Upper lobe of right lung (tissue), 1 donor: ENCODE measurements around the gene ACADL. TPM values are rescaled to one million over a fixed set of nuclear protein-coding genes. Genes with fewer than 3 reads are reported as not detected.
"Not testable (repeated sequence)": the region's sequence is repeated elsewhere in the genome, so short reads cannot be mapped to it uniquely, and the experiment has no call there.

Experiments used
- ATAC-seq: fragments of 200-7000 bp; cut with Tn5 transposase; one replicate; pipeline ENCODE4 v1.9.1; 2020; ENCODE audit warnings: mild to moderate bottlenecking, moderate library complexity
- DNase-seq: peaks from one replicate; pipeline ENCODE4 v3.0.0-alpha.2; 2020
- H3K27ac ChIP-seq: fragments of 200-600 bp; one replicate; pipeline ENCODE4 v1.8.0; 2022
- H3K27me3 ChIP-seq: fragments of 200-600 bp; one replicate; pipeline ENCODE4 v1.8.0; 2022; ENCODE audit warnings: mild to moderate bottlenecking
- H3K36me3 ChIP-seq: fragments of 200-600 bp; one replicate; pipeline ENCODE4 v1.8.0; 2022
- H3K4me1 ChIP-seq: fragments of 200-600 bp; one replicate; pipeline ENCODE4 v1.8.0; 2022
- H3K4me3 ChIP-seq: fragments of 200-600 bp; one replicate; pipeline ENCODE4 v1.8.0; 2022; ENCODE audit warnings: mild to moderate bottlenecking
- H3K9me3 ChIP-seq: fragments of 200-600 bp; one replicate; pipeline ENCODE4 v1.8.0; 2022
- intact Hi-C: fragments of 100-400 bp; cut with DNase I; formaldehyde crosslinking; loops from one replicate; pipeline ENCODE4 v1.11.0; 2022
- total RNA-seq: library from RNA; stranded (reverse); fragmentation: NEBNext Ultra II Directional; extraction: Animal tissue kit (Norgen Biotek cat#: 25700); gene quantifications from one replicate; pipeline ENCODE4 v1.2.1, GENCODE V29; 2021
- TF ChIP-seq, protein P1 (sequence below): fragments of 200-600 bp; IDR thresholded peaks from one replicate; pipeline ENCODE4 v1.8.0; 2022; ENCODE audit warnings: antibody characterized with exemption
- donor health status: DM: no; HTN: yes; CAD: no; lungs with severe emphysema.

The ACADL gene
- total RNA-seq, 1 donor from 2014 or later, result 41.6 TPM

DNA sequence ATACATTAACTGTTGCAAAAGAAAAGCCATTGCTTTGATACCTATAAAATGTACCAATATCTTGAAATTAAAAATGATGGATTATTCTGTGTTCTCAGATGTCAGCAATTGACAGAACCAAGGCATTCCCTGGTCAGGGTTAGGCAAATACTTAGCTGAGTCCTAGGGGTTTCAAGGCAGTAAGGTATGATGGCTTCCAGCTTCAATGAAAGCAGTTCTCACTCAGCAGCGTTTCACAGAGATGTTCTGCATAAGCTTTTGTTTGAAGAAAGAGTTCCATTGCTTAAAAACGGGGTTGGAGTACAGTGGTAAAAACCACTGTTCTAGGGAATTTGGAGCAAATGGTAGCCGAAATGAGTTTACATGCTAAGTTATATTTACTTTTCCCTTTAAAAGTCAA lies 37.1 kb downstream of the ACADL start:
- Histone ChIP-seq H3K27me3 (no peaks in the 10 kb centered on the region), H3K27ac (no peak overlapping the region), H3K36me3 (no peaks in the 10 kb centered on the region), H3K4me3 (no peak overlapping the region), H3K4me1 (no peaks in the 10 kb centered on the region), H3K9me3 (peaks cover 10% of the 10 kb centered on the region)
- TF ChIP-seq, protein P1, sequence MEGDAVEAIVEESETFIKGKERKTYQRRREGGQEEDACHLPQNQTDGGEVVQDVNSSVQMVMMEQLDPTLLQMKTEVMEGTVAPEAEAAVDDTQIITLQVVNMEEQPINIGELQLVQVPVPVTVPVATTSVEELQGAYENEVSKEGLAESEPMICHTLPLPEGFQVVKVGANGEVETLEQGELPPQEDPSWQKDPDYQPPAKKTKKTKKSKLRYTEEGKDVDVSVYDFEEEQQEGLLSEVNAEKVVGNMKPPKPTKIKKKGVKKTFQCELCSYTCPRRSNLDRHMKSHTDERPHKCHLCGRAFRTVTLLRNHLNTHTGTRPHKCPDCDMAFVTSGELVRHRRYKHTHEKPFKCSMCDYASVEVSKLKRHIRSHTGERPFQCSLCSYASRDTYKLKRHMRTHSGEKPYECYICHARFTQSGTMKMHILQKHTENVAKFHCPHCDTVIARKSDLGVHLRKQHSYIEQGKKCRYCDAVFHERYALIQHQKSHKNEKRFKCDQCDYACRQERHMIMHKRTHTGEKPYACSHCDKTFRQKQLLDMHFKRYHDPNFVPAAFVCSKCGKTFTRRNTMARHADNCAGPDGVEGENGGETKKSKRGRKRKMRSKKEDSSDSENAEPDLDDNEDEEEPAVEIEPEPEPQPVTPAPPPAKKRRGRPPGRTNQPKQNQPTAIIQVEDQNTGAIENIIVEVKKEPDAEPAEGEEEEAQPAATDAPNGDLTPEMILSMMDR, result no peak
- ATAC-seq (no peak), DNase-seq (no peak)
- intact Hi-C loops, result no loop called here

DNA sequence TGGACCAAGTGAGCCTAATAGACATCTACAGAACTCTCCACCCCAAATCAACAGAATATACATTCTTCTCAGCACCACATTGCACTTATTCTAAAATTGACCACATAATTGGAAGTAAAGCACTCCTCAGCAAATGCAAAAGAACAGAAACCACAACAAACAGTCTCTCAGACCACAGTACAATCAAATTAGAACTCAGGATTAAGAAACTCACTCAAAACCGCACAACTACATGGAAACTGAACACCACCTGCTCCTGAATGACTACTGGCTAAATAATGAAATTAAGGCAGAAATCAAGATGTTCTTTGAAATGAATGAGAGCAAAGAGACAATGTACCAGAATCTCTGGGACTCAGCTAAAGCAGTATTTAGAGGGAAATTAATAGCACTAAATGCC lies 41.3 kb downstream of the ACADL start:
- H3K36me3 ChIP-seq, H3K27me3 ChIP-seq, H3K27ac ChIP-seq, intact Hi-C loops, H3K4me1 ChIP-seq, ATAC-seq, H3K4me3 ChIP-seq, DNase-seq, H3K9me3 ChIP-seq: not testable (repeated sequence)

DNA sequence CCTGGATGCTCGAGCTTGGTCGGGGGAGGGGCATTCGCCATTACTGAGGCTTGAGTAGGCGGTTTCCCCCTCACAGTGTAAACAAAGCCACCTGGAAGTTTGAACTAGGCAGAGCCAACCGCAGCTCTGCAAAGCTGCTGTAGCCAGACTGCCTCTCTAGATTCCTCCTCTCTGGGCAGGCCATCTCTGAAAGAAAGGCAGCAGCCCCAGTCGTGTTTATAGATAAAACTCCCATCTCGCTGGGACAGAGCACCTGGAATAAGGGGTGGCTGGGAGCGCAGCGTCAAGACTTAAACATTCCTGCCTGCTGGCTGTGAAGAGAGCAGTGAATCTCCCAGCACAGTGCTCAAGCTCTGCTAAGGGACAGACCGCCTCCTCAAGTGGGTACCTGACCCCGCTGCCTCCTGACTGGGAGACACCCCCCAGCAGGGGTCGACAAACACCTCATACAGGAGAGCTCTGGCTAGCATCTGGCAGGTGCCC lies 43.6 kb downstream of the ACADL start:
- H3K36me3 ChIP-seq, H3K9me3 ChIP-seq, H3K27ac ChIP-seq, H3K4me3 ChIP-seq, H3K4me1 ChIP-seq, ATAC-seq, H3K27me3 ChIP-seq, intact Hi-C loops: not testable (repeated sequence)
- DNase-seq, result peak; percentile 52

DNA sequence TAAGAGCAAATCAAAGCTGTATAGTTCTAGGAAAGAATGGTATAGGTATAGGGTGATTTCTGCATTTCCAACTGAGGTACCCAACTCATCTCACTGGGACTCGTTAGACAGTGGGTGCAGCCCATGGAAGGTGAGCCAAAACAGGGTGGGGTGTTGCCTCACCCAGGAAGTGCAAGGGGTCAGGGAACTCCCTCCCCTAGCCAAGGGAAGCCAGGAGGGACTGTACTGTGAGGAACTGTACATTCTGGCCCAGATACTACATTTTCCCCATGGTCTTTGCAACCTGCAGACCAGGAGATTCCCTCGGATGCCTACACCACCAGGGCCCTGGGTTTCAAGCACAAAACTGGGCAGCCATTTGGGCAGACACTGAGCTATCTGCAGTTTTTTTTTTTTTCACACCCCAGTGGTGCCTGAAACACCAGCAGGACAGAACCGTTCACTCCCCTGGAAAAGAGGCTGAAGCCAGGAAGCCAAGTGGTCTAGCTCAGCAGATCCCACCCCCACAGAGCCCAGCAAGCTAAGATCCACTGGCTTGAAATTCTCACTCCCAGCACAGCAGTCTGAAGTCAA lies 44.1 kb downstream of the ACADL start:
- H3K36me3 ChIP-seq, H3K4me1 ChIP-seq, H3K27me3 ChIP-seq, H3K9me3 ChIP-seq, ATAC-seq, intact Hi-C loops, H3K27ac ChIP-seq, H3K4me3 ChIP-seq: not testable (repeated sequence)
- peak; percentile 40 for DNase-seq

DNA sequence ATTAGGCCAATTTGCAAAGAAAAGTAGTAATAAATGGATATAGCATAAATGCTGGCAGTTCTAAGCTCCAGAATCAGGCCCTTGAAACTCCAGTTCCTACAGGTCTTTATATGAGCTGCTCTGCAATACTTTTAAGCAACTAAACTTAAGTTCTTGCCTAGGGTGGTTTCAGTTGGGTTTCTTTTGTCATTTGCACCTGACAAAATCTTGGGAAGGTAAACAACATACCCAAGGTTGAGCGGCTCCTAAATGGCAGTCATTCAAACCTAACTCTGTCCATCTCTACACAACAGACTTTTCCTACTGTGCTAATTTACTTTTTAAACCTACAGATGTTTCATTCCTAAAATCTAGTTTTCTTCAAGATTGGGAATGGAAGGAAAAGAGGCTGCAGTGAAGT lies 44.8 kb downstream of the ACADL start:
- intact Hi-C loops, result no loop called here
- no peaks in the 10 kb centered on the region for H3K27me3 ChIP-seq
- H3K4me3 ChIP-seq, result no peak overlapping the region
- ATAC-seq, result no peak
- no peaks in the 10 kb centered on the region for H3K4me1 ChIP-seq
- H3K27ac ChIP-seq, result no peak overlapping the region
- TF ChIP-seq, protein P1, result no peak
- no peaks in the 10 kb centered on the region for H3K36me3 ChIP-seq
- no peak for DNase-seq
- H3K9me3 ChIP-seq, result peaks cover 10% of the 10 kb centered on the region

DNA sequence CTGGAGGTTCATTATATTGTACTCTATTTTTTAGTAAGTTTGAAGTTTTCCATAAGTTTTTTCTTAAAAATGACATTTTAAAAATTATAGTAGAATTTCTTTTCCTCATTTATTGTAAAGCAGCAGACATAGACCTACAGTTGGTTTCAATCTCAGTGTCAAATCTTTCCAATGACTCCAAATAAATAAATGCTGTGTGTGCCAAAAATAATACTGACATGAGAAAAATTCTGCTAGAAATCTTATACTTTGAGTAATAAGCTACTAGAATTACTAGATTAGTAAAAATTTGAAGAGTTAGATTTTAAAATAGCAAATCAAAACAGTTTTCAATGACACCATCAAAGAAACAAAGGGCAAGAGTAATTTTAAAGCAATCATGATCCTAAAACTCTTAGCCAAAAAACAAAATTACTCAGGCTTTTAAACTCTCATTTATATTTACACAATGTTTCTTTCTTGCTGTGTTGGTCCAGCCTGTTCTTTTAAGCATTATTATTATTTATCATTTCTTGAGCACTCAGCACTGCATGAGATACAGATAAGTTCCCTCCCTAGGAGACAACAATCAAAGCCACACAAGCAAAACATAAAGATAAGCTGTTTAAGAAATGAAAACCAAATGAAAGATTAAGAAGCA lies 45.8 kb downstream of the ACADL start:
- no peaks in the 10 kb centered on the region for H3K4me1 ChIP-seq
- no peak overlapping the region for H3K4me3 ChIP-seq
- ATAC-seq, result no peak
- peaks cover 3% of the 10 kb centered on the region for H3K9me3 ChIP-seq
- no peaks in the 10 kb centered on the region for H3K27me3 ChIP-seq
- TF ChIP-seq, protein P1, result no peak
- intact Hi-C loops, result no loop called here
- no peak for DNase-seq
- no peaks in the 10 kb centered on the region for H3K36me3 ChIP-seq
- H3K27ac ChIP-seq, result no peak overlapping the region

DNA sequence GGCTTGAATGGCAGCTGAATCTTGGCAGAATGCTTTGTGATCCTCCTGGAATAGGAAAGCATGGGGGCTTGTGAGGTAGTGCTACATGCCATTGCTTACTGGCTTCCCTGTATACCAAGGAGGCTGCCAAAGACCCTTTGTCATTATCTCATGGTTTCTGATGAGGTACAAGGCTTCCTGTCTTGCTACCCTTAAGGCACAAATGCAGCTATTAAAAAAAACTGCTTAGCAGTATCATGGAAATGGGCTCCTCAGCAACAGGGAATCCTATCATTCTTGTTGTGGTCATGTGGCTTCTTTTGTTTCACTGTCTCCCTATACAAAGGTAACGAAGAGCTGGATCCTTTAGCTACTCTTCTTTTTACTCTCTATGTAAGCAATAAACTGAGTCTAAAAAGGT lies 47.5 kb downstream of the ACADL start:
- intact Hi-C loops, result no loop called here
- TF ChIP-seq, protein P1, result no peak
- DNase-seq (no peak), ATAC-seq (no peak)
- H3K27me3 ChIP-seq, result no peaks in the 10 kb centered on the region
- H3K4me1 ChIP-seq, result no peaks in the 10 kb centered on the region
- no peaks in the 10 kb centered on the region for H3K9me3 ChIP-seq
- H3K4me3 ChIP-seq, result no peak overlapping the region
- no peak overlapping the region for H3K27ac ChIP-seq
- H3K36me3 ChIP-seq, result no peaks in the 10 kb centered on the region

DNA sequence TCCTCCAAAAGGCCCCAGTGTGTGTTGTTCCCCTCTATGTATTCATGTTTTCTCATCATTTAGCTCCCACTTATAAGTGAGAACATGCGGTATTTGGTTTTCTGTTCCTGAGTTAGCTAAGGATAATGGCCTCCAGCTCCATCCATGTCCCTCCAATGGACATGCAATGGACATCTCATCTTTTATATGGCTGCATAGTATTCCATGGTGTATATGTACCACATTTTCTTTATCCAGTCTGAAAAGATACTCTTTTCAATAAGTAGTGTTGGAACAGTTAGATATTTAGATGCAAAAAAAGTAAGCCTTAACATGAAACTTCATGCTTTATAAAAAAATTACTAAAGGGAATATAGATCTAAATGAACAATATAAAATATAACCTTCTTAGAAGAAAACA lies 48.1 kb downstream of the ACADL start:
- ATAC-seq, intact Hi-C loops: not testable (repeated sequence)

More for the DNA sequence above, 48.1 kb downstream of the ACADL start:
- not testable (repeated sequence) for DNase-seq, H3K36me3 ChIP-seq, H3K27me3 ChIP-seq, H3K4me1 ChIP-seq, H3K9me3 ChIP-seq, H3K27ac ChIP-seq, H3K4me3 ChIP-seq
